Epithelial cell of esophagus (primary cell): Measurements from ENCODE around the gene DDT.
A peak's percentile ranks its signal among the peaks of the same experiment; 100 is the strongest.
"Not testable (repeated sequence)": the region's sequence is repeated elsewhere in the genome, so short reads cannot be mapped to it uniquely, and the experiment has no call there.

Experiments used
- DNase-seq: peaks from one replicate; pipeline ENCODE4 v3.0.0; 2010; ENCODE audit warnings: low read depth
- H3K4me3 ChIP-seq: 2 replicates; pipeline ENCODE4 v1.5.1; 2011; ENCODE audit warnings: mild to moderate bottlenecking, low read length, control low read depth
- TF ChIP-seq, protein P1 (sequence below): IDR thresholded peaks from 2 replicates; pipeline ENCODE4 v1.5.1; 2011; ENCODE audit warnings: low read depth, mild to moderate bottlenecking, low read length, control low read depth, inconsistent platforms; ENCODE audit not compliant: insufficient read depth; ENCODE audit errors: missing control alignments

The DDT gene

DNA sequence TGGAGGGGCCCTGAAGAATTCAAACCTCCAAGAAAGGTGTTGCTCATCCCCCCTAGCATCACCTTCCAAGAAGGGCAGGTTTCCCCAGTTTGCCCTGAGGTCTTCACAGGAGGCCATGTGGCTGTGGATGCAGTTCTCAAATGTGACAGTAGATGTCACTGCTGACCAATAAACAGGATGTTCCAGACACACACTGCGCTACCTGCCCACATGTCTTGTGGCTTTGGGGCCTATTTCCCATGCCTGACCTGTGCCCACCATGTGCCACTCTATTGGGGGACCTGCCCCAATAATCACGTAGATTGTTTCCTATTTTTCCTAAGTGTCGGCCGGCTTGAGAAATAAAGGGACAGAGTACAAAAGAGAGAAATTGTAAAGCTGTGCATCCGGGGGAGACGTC lies 10.2 kb upstream of the DDT start:
- no peak overlapping the region for H3K4me3 ChIP-seq
- DNase-seq: peak; percentile 27
- TF ChIP-seq, protein P1, sequence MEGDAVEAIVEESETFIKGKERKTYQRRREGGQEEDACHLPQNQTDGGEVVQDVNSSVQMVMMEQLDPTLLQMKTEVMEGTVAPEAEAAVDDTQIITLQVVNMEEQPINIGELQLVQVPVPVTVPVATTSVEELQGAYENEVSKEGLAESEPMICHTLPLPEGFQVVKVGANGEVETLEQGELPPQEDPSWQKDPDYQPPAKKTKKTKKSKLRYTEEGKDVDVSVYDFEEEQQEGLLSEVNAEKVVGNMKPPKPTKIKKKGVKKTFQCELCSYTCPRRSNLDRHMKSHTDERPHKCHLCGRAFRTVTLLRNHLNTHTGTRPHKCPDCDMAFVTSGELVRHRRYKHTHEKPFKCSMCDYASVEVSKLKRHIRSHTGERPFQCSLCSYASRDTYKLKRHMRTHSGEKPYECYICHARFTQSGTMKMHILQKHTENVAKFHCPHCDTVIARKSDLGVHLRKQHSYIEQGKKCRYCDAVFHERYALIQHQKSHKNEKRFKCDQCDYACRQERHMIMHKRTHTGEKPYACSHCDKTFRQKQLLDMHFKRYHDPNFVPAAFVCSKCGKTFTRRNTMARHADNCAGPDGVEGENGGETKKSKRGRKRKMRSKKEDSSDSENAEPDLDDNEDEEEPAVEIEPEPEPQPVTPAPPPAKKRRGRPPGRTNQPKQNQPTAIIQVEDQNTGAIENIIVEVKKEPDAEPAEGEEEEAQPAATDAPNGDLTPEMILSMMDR: peak; percentile 55

DNA sequence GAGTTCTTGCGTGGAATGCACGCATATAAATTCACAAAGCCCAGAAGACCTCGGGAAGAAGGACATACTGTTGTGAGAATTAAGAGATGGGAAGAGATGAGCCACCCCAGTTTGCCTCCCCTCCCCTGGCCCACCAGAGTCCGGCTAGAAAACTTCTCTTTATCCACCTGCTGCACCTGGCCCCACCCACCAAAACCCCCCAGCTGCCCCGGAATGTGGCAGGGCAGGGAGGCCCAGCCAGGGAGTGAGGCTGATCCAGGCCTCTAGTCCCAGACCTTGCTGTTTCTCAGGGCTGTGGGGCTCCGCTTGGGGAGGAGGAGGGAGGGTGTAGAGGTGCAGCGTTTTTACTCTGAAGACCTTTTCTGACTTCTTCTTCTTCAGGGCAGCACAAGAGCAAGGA lies 6.3 kb upstream of the DDT start:
- not testable (repeated sequence) for DNase-seq, H3K4me3 ChIP-seq

DNA sequence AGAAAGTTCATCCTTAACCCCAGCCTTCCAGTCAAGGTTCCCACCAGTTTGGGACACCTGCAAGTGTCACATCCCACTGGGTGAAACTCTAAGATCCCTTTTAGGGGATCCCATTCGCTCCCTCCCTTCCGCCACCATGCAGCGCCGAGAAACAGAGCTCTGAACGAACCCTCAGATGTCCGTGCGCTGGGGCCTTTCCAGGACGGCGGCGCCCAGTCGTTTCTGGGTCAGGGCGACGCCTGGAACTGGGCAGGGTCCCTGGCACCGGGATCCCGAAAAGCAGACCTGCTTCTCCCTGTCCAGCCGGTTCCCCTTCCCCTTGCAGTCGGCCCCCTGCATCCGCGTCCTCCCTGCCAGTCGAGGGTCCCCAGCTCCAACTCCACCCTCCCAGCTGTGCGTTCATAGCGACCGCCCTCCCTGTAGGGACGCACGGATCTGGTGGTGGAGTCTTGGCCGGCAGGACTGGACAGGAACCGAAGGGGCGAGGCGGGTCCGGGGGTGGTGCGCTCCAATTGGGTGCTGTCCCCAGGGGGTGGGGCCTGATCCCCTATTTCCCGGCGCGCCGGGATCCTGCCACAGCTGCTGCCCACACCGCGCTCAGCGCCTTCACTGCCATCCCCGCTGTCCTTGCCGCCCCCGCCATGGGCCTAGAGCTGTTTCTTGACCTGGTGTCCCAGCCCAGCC lies 5.5 kb upstream of the DDT start, which contains the start of gene GSTT2:
TSS of gene GSTT2 (plus strand) at position 578 of the 684 bp plus-strand sequence.
- DNase-seq, H3K4me3 ChIP-seq: not testable (repeated sequence)

DNA sequence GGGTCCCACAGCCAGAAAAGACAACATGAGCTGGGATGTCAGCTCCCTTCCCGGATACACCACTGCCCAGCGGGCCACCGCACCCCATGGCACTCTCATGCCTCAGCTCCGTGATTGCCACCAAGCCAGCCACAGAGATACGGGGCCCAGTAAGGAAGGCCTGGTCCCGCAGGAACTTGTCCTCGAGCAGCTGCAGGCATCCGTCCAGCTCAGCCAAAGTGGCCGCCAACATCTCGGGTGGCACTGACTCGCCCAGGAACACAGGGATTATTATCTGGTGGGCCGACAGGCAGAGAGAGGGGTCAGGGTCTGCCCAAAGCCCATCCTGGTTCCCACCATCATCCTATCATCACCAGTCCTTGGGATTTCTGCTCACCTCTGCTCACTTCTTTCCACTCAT lies 3.1 kb upstream of the DDT start:
- H3K4me3 ChIP-seq, DNase-seq: not testable (repeated sequence)

DNA sequence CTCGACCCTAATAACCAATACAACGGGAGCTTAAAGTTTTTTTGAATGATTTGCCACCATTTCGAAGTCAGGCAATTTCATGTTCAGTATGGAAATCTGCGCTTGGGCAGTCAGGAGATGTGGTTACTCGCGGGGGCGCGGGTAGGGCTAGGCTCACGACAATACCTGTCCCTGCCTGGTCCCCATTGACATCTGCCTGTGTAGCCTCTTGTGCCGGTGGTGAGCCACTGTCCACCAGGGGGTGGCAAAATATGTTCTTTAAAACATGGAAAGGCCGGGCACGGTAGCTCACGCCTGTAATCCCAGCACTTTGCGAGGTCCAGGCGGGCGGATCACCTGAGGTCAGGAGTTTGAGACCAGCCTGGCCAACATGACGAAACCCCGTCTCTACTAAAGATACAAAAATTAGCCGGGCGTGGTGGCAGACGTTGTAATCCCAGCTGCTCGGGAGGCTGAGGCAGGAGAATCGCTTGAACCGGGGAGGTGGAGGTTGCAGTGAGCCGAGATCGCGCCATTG lies 653 bp upstream of the DDT start:
- DNase-seq, H3K4me3 ChIP-seq: not testable (repeated sequence)

DNA sequence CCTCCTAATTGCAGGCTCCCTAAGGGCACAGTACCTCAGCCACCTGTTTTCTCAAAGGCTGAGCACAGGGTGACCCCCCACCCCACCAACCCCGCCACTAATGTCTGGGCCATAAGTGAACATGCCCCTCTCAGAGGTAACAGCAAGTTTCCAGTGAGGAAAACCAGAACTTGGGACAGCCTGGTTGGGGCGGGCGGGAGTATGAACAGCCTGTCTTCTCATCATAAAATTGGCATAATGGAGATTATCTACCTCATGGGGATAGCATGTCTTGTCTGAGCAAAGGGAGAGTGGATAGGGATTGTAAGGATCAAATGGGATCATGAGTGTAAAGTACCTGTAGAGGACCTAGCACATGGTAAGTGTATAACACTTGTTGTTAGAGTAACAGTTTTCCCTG lies 2.3 kb downstream of the DDT start:
- not testable (repeated sequence) for DNase-seq, H3K4me3 ChIP-seq

DNA sequence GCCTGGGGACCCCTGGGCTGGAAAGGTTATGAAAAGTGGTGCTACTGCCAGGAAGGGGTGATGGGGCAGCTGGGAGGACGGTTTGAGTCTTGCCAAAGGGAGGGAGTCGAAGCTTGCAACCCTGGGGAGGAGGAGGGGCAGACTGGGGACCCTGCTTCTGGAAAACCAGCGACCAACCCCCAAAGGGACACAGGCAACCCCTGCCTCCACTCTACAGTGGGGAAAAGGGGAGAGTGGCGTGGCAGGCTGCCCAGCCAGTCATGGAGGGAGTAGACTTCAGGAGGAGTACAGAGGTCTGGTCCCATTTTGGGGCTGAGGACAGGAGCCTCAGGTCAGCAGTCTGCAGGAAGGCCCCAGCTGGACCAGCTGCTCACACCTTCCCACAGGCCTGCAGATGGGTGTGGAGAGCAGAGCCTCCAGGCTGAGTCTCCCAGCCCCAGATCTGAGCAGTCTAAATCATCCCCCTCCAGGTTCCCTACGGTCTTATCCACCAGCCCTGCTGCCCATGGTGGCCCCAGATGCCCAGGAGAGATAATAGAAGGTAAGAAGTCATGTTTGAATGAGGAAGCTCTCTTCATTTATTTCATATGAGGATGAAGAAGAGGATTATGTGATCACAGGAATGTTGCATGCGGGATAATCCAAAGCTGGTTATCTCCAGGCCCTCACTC lies 3.3 kb downstream of the DDT start:
- DNase-seq: no peak
- TF ChIP-seq, protein P1: no peak
- no peak overlapping the region for H3K4me3 ChIP-seq

DNA sequence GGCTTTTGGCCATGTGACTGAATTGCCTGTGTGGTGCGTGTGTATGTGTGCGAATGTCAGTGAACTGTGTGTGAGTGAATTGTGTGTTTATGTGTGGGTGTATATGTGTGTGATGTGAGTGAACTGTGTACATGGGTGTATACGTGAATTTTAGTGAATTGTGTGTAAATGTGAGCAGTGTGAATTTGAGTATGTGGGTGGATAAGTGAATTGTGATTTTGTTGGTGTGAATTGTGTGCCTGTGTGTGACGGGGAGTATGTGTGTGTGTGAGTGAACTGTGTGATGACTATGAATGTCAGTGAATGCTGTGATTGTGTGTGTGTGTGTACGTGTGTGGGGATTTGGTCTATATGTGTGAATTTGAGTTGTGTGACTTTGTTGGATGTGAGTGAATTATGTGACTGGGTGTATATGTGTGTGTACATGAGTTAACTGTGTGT lies 4.0 kb downstream of the DDT start:
- H3K4me3 ChIP-seq: no peak overlapping the region
- TF ChIP-seq, protein P1: no peak
- no peak for DNase-seq

DNA sequence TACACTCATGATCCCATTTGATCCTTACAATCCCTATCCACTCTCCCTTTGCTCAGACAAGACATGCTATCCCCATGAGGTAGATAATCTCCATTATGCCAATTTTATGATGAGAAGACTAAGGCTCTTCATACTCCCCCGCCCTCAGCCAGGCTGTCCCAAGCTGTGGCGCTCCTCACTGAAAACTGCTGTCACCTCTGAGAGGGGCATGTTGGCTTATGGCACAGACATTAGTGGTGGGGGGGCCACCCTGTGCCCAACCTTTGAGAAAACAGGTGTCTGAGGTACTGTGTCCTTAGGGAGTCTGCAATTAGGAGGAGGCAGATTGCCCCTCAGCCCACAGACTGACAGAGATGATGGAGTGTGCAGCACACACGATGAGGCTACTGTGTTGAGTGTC lies 5.2 kb downstream of the DDT start:
- TF ChIP-seq, protein P1: no peak
- no peak overlapping the region for H3K4me3 ChIP-seq
- DNase-seq: no peak

DNA sequence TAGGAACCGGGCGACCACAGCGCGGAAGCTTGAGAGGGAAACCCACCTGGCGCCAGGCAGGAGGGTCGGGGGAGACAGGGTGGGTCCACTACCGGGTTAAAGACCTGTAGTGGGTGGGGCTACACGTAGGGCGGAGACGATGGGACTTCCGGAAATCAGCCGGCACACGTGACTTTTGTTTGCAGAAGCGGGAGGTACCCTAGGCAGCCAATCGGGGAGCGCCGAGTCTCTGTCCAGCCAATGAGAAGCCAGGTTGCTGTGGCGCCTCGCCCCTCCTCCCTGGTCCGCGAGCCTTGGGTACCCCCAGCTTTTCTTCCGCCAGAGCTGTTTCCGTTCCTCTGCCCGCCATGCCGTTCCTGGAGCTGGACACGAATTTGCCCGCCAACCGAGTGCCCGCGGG lies 7.7 kb downstream of the DDT start, which contains the start of gene DDTL:
TSS of gene DDTL (plus strand) at position 321 of the 400 bp plus-strand sequence. CDS start at position 348, 27 bp downstream.
- not testable (repeated sequence) for DNase-seq

DNA sequence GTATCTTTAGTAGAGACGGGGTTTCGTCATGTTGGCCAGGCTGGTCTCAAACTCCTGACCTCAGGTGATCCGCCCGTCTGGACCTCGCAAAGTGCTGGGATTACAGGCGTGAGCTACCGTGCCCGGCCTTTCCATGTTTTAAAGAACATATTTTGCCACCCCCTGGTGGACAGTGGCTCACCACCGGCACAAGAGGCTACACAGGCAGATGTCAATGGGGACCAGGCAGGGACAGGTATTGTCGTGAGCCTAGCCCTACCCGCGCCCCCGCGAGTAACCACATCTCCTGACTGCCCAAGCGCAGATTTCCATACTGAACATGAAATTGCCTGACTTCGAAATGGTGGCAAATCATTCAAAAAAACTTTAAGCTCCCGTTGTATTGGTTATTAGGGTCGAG lies 8.1 kb downstream of the DDT start:
- H3K4me3 ChIP-seq, DNase-seq: not testable (repeated sequence)

More for the DNA sequence above, 7.7 kb downstream of the DDT start, which contains the start of gene DDTL:
- not testable (repeated sequence) for H3K4me3 ChIP-seq

DNA sequence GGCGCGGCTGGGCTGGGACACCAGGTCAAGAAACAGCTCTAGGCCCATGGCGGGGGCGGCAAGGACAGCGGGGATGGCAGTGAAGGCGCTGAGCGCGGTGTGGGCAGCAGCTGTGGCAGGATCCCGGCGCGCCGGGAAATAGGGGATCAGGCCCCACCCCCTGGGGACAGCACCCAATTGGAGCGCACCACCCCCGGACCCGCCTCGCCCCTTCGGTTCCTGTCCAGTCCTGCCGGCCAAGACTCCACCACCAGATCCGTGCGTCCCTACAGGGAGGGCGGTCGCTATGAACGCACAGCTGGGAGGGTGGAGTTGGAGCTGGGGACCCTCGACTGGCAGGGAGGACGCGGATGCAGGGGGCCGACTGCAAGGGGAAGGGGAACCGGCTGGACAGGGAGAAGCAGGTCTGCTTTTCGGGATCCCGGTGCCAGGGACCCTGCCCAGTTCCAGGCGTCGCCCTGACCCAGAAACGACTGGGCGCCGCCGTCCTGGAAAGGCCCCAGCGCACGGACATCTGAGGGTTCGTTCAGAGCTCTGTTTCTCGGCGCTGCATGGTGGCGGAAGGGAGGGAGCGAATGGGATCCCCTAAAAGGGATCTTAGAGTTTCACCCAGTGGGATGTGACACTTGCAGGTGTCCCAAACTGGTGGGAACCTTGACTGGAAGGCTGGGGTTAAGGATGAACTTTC lies 13.0 kb downstream of the DDT start, which contains the start of gene GSTT2B:
TSS of gene GSTT2B (minus strand) at position 112 of the 688 bp plus-strand sequence. CDS start at position 48, 64 bp downstream.
- not testable (repeated sequence) for H3K4me3 ChIP-seq

More for the DNA sequence above, 13.0 kb downstream of the DDT start, which contains the start of gene GSTT2B:
- DNase-seq: not testable (repeated sequence)
